Measurements from ENCODE around the gene PKNOX2.

DNA sequence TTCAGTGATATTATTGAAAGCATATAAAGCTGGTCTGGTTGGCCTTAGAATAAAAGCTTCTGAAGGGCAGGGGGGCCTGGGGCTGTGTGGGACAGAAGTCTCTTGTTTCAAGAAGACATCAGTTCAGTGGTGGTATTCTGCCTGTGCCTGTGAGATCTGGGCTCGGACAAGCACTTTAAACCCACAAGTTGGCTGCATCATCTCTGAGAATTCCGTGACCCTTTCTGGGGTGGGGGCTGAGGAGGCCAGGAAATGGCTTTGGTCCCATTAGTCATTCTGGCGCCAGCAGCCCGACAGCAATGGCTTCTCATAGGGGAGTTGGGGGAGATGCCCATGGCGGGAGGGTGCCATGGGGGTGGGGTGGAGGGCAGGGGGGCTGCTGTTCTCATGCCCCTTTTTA, 104.1 kb downstream of the PKNOX2 start:
- TF ChIP-seq EZH2 (IDR thresholded peaks at IDR 0.05; ENCODE audit: borderline replicate concordance, low read length): no peak
- TF ChIP-seq, protein P1, sequence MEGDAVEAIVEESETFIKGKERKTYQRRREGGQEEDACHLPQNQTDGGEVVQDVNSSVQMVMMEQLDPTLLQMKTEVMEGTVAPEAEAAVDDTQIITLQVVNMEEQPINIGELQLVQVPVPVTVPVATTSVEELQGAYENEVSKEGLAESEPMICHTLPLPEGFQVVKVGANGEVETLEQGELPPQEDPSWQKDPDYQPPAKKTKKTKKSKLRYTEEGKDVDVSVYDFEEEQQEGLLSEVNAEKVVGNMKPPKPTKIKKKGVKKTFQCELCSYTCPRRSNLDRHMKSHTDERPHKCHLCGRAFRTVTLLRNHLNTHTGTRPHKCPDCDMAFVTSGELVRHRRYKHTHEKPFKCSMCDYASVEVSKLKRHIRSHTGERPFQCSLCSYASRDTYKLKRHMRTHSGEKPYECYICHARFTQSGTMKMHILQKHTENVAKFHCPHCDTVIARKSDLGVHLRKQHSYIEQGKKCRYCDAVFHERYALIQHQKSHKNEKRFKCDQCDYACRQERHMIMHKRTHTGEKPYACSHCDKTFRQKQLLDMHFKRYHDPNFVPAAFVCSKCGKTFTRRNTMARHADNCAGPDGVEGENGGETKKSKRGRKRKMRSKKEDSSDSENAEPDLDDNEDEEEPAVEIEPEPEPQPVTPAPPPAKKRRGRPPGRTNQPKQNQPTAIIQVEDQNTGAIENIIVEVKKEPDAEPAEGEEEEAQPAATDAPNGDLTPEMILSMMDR (conservative IDR thresholded peaks at IDR 0.05 in 1 of 2, IDR thresholded peaks at IDR 0.05 in 1 of 2; ENCODE audit: extremely low read depth in 1 of 2, insufficient read depth in 1 of 2, low read depth in 1 of 2, low read length in 2 of 2): no peak
